H1 (cell line): ENCODE measurements around the gene KLF4. TPM values are rescaled to one million over a fixed set of nuclear protein-coding genes. Genes with fewer than 3 reads are reported as not detected.

Experiments
- CTCF ChIA-PET: fragments of 300-600 bp; sonication (Branson Sonifier 250); formaldehyde crosslinking; loops from one replicate; lab custom pipeline; 2021; ENCODE audit not compliant: partially characterized antibody; lab: Charles Lee
- POLR2A ChIA-PET: fragments of 300-600 bp; sonication (Branson Sonifier 250); formaldehyde crosslinking; loops from one replicate; lab custom pipeline; 2021; ENCODE audit warnings: inconsistent platforms; ENCODE audit not compliant: partially characterized antibody; lab: Charles Lee
- DNase-seq, 2 experiments: peaks; one replicate each; pipeline versions ENCODE4 v3.0.0 to v3.0.0-alpha.2; 2010 to 2022; ENCODE audit warnings: low spot score in 2 of 2, low read depth in 1 of 2, mixed read lengths in 1 of 2
- FAIRE-seq: peaks from 2 replicates; lab custom pipeline; 2011; peaks lifted over from hg19 to GRCh38; lab: Jason Lieb, UNC
- H2AFZ ChIP-seq: 2 replicates; pipeline ENCODE4 v1.8.1; 2012; ENCODE audit warnings: low read length, inconsistent platforms
- H2AK5ac ChIP-seq: 2 replicates; pipeline ENCODE4 v1.6.1; 2013; ENCODE audit warnings: low read depth, low read length
- H2BK120ac ChIP-seq: replicated peaks from 2 replicates; pipeline ENCODE3; 2013; ENCODE audit warnings: low read depth, low read length, inconsistent platforms
- H2BK12ac ChIP-seq: 2 replicates; pipeline ENCODE4 v1.6.1; 2013; ENCODE audit warnings: low read depth, low read length
- H2BK15ac ChIP-seq: 2 replicates; pipeline ENCODE4 v1.6.1; 2013; ENCODE audit warnings: low read length
- H2BK20ac ChIP-seq: 2 replicates; pipeline ENCODE4 v1.6.1; 2013; ENCODE audit warnings: low read length
- H2BK5ac ChIP-seq: 2 replicates; pipeline ENCODE4 v1.6.1; 2013; ENCODE audit warnings: low read depth, low read length
- H3K14ac ChIP-seq: 2 replicates; pipeline ENCODE4 v1.6.1; 2013; ENCODE audit warnings: inconsistent platforms; ENCODE audit not compliant: insufficient read length
- H3K18ac ChIP-seq: 2 replicates; pipeline ENCODE4 v1.6.1; 2013; ENCODE audit warnings: low read length; ENCODE audit errors: extremely low read depth
- H3K23ac ChIP-seq: 2 replicates; pipeline ENCODE4 v1.6.1; 2013; ENCODE audit warnings: inconsistent platforms; ENCODE audit not compliant: insufficient read length
- H3K23me2 ChIP-seq: 2 replicates; pipeline ENCODE4 v1.6.1; 2013; ENCODE audit warnings: low read depth, low read length
- H3K27ac ChIP-seq: 2 replicates; pipeline ENCODE4 v1.6.1; 2011; ENCODE audit warnings: low read depth, low read length, inconsistent platforms
- H3K27me3 ChIP-seq, 4 experiments: replicated peaks in 1 of 4; 1 replicate in 1 of 4; 2 replicates in 3 of 4; pipeline versions ENCODE4 v1.6.1 to v1.8.1; 2011 to 2013; ENCODE audit warnings: low read length in 3 of 4, mild to moderate bottlenecking in 3 of 4, inconsistent platforms in 2 of 4, mixed read lengths in 2 of 4, moderate library complexity in 1 of 4; ENCODE audit not compliant: control insufficient read depth in 3 of 4, insufficient read depth in 3 of 4; ENCODE audit errors: extremely low read depth in 1 of 4
- H3K36me3 ChIP-seq, 4 experiments: 2 replicates each; pipeline versions ENCODE4 v1.6.1 to v1.8.1; 2011 to 2013; ENCODE audit warnings: mild to moderate bottlenecking in 4 of 4, low read length in 3 of 4, moderate library complexity in 2 of 4, control low read depth in 1 of 4, inconsistent platforms in 1 of 4; ENCODE audit not compliant: insufficient read depth in 4 of 4, control insufficient read depth in 2 of 4
- H3K4ac ChIP-seq: replicated peaks from 2 replicates; pipeline ENCODE3; 2013; ENCODE audit warnings: low read length, low read depth, mixed read lengths, inconsistent platforms; ENCODE audit not compliant: insufficient read length
- H3K4me1 ChIP-seq, 4 experiments: replicated peaks in 1 of 4; 1 replicate in 1 of 4; 2 replicates in 3 of 4; pipeline versions ENCODE4 v1.6.1 to v1.8.1; 2011 to 2013; ENCODE audit warnings: low read length in 3 of 4, inconsistent platforms in 2 of 4, mixed read lengths in 1 of 4; ENCODE audit not compliant: insufficient read depth in 4 of 4, control insufficient read depth in 3 of 4
- H3K4me2 ChIP-seq, 2 experiments: 2 replicates each; pipeline versions ENCODE4 v1.6.1 to v1.8.1; 2011 to 2013; ENCODE audit warnings: low read depth in 2 of 2, low read length in 2 of 2, control low read depth in 1 of 2, inconsistent platforms in 1 of 2, mild to moderate bottlenecking in 1 of 2; ENCODE audit not compliant: insufficient read depth in 1 of 2
- H3K4me3 ChIP-seq, 4 experiments: fragments of 200-600, 300-600 bp in 1 of 4; sonication (generic), shearing (Covaris generic), sonication (Bioruptor Twin) in 1 of 4; 2 replicates each; pipeline versions ENCODE4 v1.5.1 to v1.8.1; 2011 to 2016; ENCODE audit warnings: low read length in 4 of 4, low read depth in 3 of 4, control low read depth in 2 of 4, inconsistent platforms in 2 of 4, mild to moderate bottlenecking in 2 of 4, mixed read lengths in 1 of 4, moderate library complexity in 1 of 4; ENCODE audit not compliant: insufficient read depth in 2 of 4; ENCODE audit errors: extremely low read depth in 1 of 4
- H3K56ac ChIP-seq: replicated peaks from 2 replicates; pipeline ENCODE3; 2013; ENCODE audit warnings: low read depth, mild to moderate bottlenecking, mixed read lengths, low read length, inconsistent platforms; ENCODE audit not compliant: insufficient read length
- H3K79me1 ChIP-seq: 2 replicates; pipeline ENCODE4 v1.6.1; 2013; ENCODE audit warnings: low read depth, low read length, control low read depth
- H3K79me2 ChIP-seq, 2 experiments: 2 replicates each; pipeline versions ENCODE4 v1.6.1 to v1.8.1; 2012 to 2013; ENCODE audit warnings: low read length in 2 of 2, mild to moderate bottlenecking in 2 of 2, inconsistent platforms in 1 of 2; ENCODE audit not compliant: insufficient read depth in 2 of 2, control insufficient read depth in 1 of 2
- H3K9ac ChIP-seq, 4 experiments: replicated peaks in 1 of 4; 1 replicate in 1 of 4; 2 replicates in 3 of 4; pipeline versions ENCODE4 v1.6.1 to v1.8.1; 2011 to 2013; ENCODE audit warnings: low read depth in 3 of 4, low read length in 3 of 4, control low read depth in 2 of 4, mild to moderate bottlenecking in 2 of 4, moderate library complexity in 2 of 4, inconsistent platforms in 1 of 4; ENCODE audit errors: extremely low read depth in 1 of 4
- H3K9me3 ChIP-seq, 2 experiments: 2 replicates each; pipeline versions ENCODE4 v1.6.1 to v1.8.1; 2012 to 2013; ENCODE audit warnings: mild to moderate bottlenecking in 2 of 2, moderate library complexity in 2 of 2, control low read depth in 1 of 2, inconsistent platforms in 1 of 2, low read depth in 1 of 2, low read length in 1 of 2, mixed read lengths in 1 of 2; ENCODE audit not compliant: insufficient read depth in 2 of 2
- H4K20me1 ChIP-seq, 2 experiments: replicated peaks in 1 of 2; 2 replicates each; pipeline versions ENCODE3 to v1.8.1; 2011 to 2013; ENCODE audit warnings: inconsistent platforms in 2 of 2, low read length in 2 of 2, mild to moderate bottlenecking in 1 of 2; ENCODE audit not compliant: insufficient read depth in 2 of 2, control insufficient read depth in 1 of 2
- H4K5ac ChIP-seq: 2 replicates; pipeline ENCODE4 v1.6.1; 2013; ENCODE audit warnings: low read length, low read depth, mixed read lengths, inconsistent platforms; ENCODE audit not compliant: insufficient read length
- H4K8ac ChIP-seq: 2 replicates; pipeline ENCODE4 v1.8.0; 2013; ENCODE audit warnings: mild to moderate bottlenecking, moderate library complexity, low read length, inconsistent platforms; ENCODE audit not compliant: insufficient read depth; ENCODE audit errors: extremely low read depth
- H4K91ac ChIP-seq: replicated peaks from 2 replicates; pipeline ENCODE3; 2013; ENCODE audit warnings: low read length, mixed read lengths, inconsistent platforms; ENCODE audit not compliant: insufficient read length
- CEBPB ChIP-seq: IDR thresholded peaks from 2 replicates; pipeline ENCODE4 v1.6.1; 2012; ENCODE audit warnings: low read depth, low read length
- SIN3A ChIP-seq, 2 experiments: IDR thresholded peaks in 1 of 2; conservative IDR thresholded peaks in 1 of 2; 2 replicates each; pipeline ENCODE4 v1.6.1; 2011 to 2012; ENCODE audit warnings: low read length in 2 of 2, improper control_type of control experiment in 1 of 2, low read depth in 1 of 2, mild to moderate bottlenecking in 1 of 2
- WGBS, 2 experiments: shearing (Covaris generic) in 1 of 2; methylation state at CpG; one replicate each; pipeline versions ENCODE4 v1.1.6 to v1.1.7; 2013 to 2015; ENCODE audit warnings: low lambda C conversion rate in 2 of 2, mixed read lengths in 2 of 2, inconsistent platforms in 1 of 2, low coverage in 1 of 2, missing lambda C conversion rate in 1 of 2; ENCODE audit not compliant: insufficient replicate concordance in 2 of 2, insufficient coverage in 1 of 2, insufficient read length in 1 of 2; ENCODE audit errors: extremely low coverage in 1 of 2, missing lambda C conversion rate in 1 of 2; 5-methylcytosine and 5-hydroxymethylcytosine counted together
- polyA plus RNA-seq, 7 experiments: library from polyadenylated mRNA; depleted of rRNA in 3 of 7; stranded (reverse) in 5 of 7; unstranded in 2 of 7; fragments of >200 nt in 5 of 7; fragments of 200-250 nt in 2 of 7; gene quantifications; 1 replicate in 5 of 7; 2 replicates in 1 of 7; 4 replicates in 1 of 7; pipeline versions ENCODE4 v1.2.1 to v1.2.3, GENCODE V29; 2011 to 2013; ENCODE audit warnings: missing spikeins in 2 of 7, mixed read lengths in 2 of 7
- total RNA-seq: library from RNA; stranded (reverse); fragmentation: NEBNext Ultra II Directional; extraction: Animal tissue kit (Norgen Biotek cat#: 25700); gene quantifications from 2 replicates; pipeline ENCODE4 v1.2.1, GENCODE V29; 2021

Gene KLF4
- total and polyA plus RNA-seq, 2 of the 8 experiments (the other 6 are each of a cell fraction or from before 2014, with no cell fraction given), result 0.77 to 2.8 TPM

- H3K9ac ChIP-seq, result no peak overlapping the region
- H3K9me3 ChIP-seq, result no peaks in the 10 kb centered on the region
- no peak overlapping the region for H3K23ac ChIP-seq
- no peak overlapping the region for H2BK12ac ChIP-seq
- H4K8ac ChIP-seq, result no peak overlapping the region
- H2AK5ac ChIP-seq, result no peak overlapping the region
- peaks cover 0 to 4% (median 0%) of the 10 kb centered on the region in 4 experiments; a peak in 1 of 8 replicates for H3K36me3 ChIP-seq
- H3K56ac ChIP-seq, result no peak overlapping the region
- H3K79me1 ChIP-seq, result no peaks in the 10 kb centered on the region
- H3K23me2 ChIP-seq, result no peaks in the 10 kb centered on the region
- H2BK5ac ChIP-seq, result no peak overlapping the region
- peak; percentile 65; the same call in 1 of the 2 replicates for TF ChIP-seq CEBPB
- no peak for TF ChIP-seq SIN3A (conservative IDR thresholded peaks at IDR 0.05 in 1 of 2, IDR thresholded peaks at IDR 0.05 in 1 of 2; ENCODE audit: low read depth in 1 of 2, low read length in 2 of 2)
- no peaks in the 10 kb centered on the region for H3K79me2 ChIP-seq
- ChIA-PET POLR2A (no interaction called here), CTCF (interaction anchor here (1.4 kb wide), 1 partner anchor 58 kb away, joined by 4 read pairs; no protein-coding TSS in a partner anchor)
- no peaks in the 10 kb centered on the region for H3K4me1 ChIP-seq
- no peak overlapping the region for H4K91ac ChIP-seq
- H3K18ac ChIP-seq, result no peak overlapping the region
- H3K4ac ChIP-seq, result no peak overlapping the region
- no peaks in the 10 kb centered on the region for H3K27me3 ChIP-seq
- no peak overlapping the region for H3K4me3 ChIP-seq
- H4K20me1 ChIP-seq, result no peaks in the 10 kb centered on the region
- no peak overlapping the region for H2BK20ac ChIP-seq
- 93% methylated on average over 9 of the region's 12 CpGs; no CpG with 5 or more reads in 1 of the 2 experiments for WGBS, 2 experiments
- FAIRE-seq (no peak), DNase-seq (no peak)
- H3K14ac ChIP-seq, result no peak overlapping the region
- no peak overlapping the region for H2BK15ac ChIP-seq
- no peak overlapping the region for H4K5ac ChIP-seq
- no peak overlapping the region for H3K4me2 ChIP-seq
- H2BK120ac ChIP-seq, result no peak overlapping the region
- peak overlapping the region; percentile 90; the same call in 1 of the 2 replicates for H2AFZ ChIP-seq
- no peak overlapping the region for H3K27ac ChIP-seq
Measured at GRCh38 chr9:107480386-107480789, 9.2 kb downstream of the KLF4 start.
